GM12892 (cell line): Measurements from ENCODE around the gene SGPL1.

ENCODE experiments used
- DNase-seq: peaks from one replicate; pipeline ENCODE4 v3.0.0; 2011; ENCODE audit not compliant: insufficient read length
- FAIRE-seq: peaks from 2 replicates; lab custom pipeline; 2011; peaks lifted over from hg19 to GRCh38; lab: Jason Lieb, UNC
- POLR2A ChIP-seq: IDR thresholded peaks from 2 replicates; pipeline ENCODE4 v1.6.1; 2011; ENCODE audit warnings: low read depth, low read length, control low read depth
- POLR2AphosphoS5 ChIP-seq: IDR thresholded peaks from 2 replicates; pipeline ENCODE4 v1.6.1; 2011; ENCODE audit warnings: low read depth, low read length, control low read depth
- TAF1 ChIP-seq: IDR thresholded peaks from 2 replicates; pipeline ENCODE4 v1.6.1; 2011; ENCODE audit warnings: low read depth, mild to moderate bottlenecking, control low read depth, low read length, borderline replicate concordance

SGPL1 gene

DNA sequence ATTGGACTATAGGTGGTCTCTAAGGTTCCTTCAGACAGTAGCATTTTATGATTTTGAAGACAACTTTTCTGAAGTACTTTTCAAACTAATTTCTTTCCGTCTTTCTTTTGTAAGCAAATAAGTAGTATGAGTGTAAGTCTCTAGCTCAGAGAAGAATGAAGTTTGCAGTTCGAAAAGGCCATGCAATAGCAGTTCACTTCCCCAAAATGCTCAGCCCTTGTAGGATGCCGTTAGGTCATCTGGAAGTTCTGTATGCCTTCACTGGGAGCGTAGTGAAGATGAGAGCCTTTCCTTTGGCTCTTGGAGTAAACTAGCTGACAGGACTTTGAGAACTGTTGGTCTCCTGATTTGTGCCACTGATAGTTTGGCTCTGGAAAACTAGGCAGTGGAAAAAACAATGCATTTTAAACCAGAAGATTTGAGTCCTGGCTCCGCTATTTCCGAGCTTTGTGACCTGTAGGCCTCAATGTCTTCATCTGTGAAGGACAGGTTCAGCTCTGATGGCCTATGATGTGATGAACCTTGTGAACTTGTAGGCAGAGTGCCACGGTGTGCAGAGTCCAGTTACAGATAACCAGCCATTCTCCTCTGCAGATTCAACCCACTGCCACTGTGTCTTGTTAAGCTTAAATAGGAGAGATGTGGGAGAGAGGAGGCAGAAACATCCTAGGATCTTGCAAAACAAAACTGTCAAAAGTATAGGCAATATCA, 18.8 kb downstream of the SGPL1 start:
- DNase-seq (no peak), FAIRE-seq (no peak)
- TF ChIP-seq POLR2A = no peak
- no peak for TF ChIP-seq POLR2AphosphoS5
- no peak for TF ChIP-seq TAF1

- DNase-seq (no peak), FAIRE-seq (no peak)
- no peak for TF ChIP-seq POLR2AphosphoS5
- no peak for TF ChIP-seq TAF1
- no peak for TF ChIP-seq POLR2A
Measured at GRCh38 chr10:70836319-70836718, 20.6 kb downstream of the SGPL1 start.

DNA sequence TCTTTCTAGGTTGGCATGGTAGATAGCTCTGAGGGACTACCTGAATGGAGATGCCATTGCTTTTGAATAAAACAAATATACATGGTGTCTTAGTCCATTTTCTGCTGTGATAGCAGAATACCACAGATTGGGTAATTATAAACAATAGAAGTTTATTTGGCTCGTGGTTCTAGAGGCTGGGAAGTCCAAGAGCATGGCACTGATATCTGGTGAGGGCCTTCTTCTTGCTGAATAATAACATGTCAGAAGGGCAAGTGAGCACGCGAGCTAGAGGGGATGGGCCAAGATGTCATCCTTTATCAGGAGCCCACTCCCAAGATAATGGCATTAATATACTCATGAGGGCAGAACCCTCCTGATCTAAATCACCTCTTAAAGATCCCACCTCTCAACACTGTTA, 21.9 kb downstream of the SGPL1 start:
- DNase-seq (no peak), FAIRE-seq (no peak)
- TF ChIP-seq TAF1 = no peak
- TF ChIP-seq POLR2A = no peak
- no peak for TF ChIP-seq POLR2AphosphoS5

DNA sequence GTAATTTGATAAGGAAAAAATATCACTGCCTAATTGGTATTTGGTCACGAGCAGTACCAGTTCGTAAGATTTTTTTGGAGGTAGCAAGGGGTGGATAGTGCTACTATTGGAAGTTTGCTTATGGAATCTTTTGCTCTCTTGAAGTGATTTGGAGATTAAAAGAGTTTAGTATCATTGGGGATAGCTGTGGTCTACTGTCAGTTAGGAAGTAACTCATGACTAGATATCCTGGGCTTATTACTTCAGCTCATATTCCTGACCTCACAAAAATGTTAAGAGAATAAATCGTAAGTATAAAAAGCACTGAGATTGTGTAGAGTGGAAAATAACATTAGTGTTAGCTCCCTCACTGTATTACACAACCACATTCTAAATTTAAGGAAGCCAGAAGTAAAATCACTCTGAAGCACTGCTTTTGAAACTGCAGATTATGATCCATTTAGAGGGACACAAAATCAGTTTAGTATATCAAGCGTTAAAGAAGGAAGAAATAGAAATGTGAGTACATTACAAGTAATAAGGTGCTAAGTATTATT, 22.6 kb downstream of the SGPL1 start:
- TF ChIP-seq TAF1 (no peak), POLR2A (no peak), POLR2AphosphoS5 (no peak)
- FAIRE-seq (no peak), DNase-seq (no peak)

GRCh38 chr10:70840836-70841235, 25.1 kb downstream of the SGPL1 start:
- DNase-seq (no peak), FAIRE-seq (no peak)
- TF ChIP-seq TAF1 (no peak), POLR2AphosphoS5 (no peak), POLR2A (no peak)

DNA sequence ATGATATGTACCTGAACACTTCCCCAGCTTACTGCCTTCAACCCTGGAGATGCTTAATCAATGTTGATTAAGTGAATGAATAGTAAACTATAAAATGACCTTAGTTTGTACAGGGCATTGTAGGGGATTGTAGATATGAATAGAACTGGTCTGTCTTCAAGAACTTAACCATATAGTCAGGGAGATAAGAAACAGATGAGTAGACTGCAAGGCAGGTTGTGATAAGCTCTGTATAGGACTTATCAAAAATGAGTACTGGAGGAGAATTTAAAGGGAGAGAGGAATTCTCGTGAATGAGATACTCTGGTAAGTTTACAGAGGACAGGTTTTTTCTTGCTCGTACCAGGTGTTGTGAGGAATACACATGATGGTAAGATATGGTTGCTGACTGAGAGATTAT, 27.6 kb downstream of the SGPL1 start:
- FAIRE-seq (no peak), DNase-seq (no peak)

GRCh38 chr10:70843776-70844489, 28.2 kb downstream of the SGPL1 start:
- no peak for DNase-seq
- FAIRE-seq = no peak
- TF ChIP-seq POLR2AphosphoS5 = no peak

More for the DNA sequence above, 27.6 kb downstream of the SGPL1 start:
- no peak for TF ChIP-seq TAF1
- no peak for TF ChIP-seq POLR2A
- TF ChIP-seq POLR2AphosphoS5 = no peak

DNA sequence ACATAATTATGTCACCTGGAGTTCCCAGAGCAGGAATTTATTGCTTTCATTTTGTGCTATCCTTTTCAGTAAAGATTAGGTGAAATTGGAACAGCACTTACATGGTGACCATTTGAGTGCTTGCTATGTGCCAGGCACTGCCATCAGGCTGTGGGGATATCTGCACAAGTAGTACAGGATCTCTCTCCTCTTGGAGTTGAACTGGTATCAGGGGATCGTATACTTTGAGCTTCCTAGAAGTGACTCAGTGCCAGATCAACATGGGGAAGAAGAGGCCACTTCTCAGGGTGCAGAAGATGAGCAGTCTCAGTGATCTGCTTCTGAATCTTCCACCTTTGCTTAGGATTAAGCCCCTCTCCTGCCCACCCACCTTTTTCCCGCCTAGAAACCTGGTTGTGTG, 29.5 kb downstream of the SGPL1 start:
- FAIRE-seq (no peak), DNase-seq (no peak)
- TF ChIP-seq TAF1 (no peak), POLR2A (no peak)

DNA sequence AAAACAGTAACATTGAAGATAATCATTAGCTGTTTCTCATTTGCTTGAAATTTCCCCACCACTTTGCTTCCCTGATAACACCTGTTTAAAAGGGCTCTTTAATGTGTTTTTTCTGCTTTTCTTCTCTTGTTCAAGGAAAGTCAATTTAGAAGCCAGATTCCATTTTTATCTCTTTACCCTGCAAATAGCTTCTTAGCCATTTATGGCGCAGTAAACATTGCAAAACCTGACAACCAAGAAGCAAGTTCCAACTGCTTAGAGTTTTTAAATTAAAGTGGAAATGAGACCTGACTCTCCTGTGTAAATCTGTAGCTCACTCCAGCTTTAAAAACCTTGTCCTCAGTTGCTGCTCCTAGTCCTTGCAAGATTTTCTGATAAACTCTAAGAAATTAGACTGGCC, 30.1 kb downstream of the SGPL1 start:
- TF ChIP-seq TAF1 (no peak), POLR2A (no peak), POLR2AphosphoS5 (no peak)
- FAIRE-seq = no peak
- no peak for DNase-seq

DNA sequence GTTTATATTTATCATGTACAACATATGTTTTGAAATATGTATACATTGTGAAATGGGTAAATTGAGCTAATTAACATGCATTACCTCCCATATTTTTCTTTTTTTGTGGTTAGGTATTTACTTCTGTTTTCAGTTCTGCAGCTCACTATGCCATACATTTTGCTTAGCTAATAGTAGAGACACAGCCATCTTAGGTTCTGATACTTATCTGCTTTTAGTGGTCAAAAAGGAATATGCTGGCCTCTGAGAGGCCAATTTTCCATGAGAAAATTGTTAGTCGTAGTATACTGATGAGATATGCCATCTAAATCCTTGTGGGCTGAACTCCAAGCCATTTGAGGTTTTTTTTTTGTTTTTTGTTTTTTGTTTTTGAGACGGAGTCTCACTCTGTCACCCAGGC, 31.0 kb downstream of the SGPL1 start:
- no peak for DNase-seq
- TF ChIP-seq POLR2AphosphoS5 = no peak
- no peak for TF ChIP-seq TAF1
- no peak for TF ChIP-seq POLR2A
- no peak for FAIRE-seq

GRCh38 chr10:70847659-70848360, 32.1 kb downstream of the SGPL1 start:
- TF ChIP-seq TAF1 = no peak
- TF ChIP-seq POLR2A = no peak
- TF ChIP-seq POLR2AphosphoS5 = no peak
- FAIRE-seq (no peak), DNase-seq (no peak)
